Smooth muscle cell (in vitro differentiated cells): ENCODE measurements around the gene TFEC. TPM values are rescaled to one million over a fixed set of nuclear protein-coding genes. Genes with fewer than 3 reads are reported as not detected.

Experiments
- DNase-seq: peaks from one replicate; lab custom pipeline; 2025; ENCODE audit not compliant: unreplicated experiment; lab: John Stamatoyannopoulos, UW
- H2AFZ ChIP-seq: fragments of 200-600 bp; sonication (generic); 2 replicates; pipeline ENCODE4 v1.6.0; 2016; ENCODE audit warnings: antibody characterized with exemption, low read depth, mild to moderate bottlenecking
- H3F3A ChIP-seq: fragments of 200-600 bp; sonication (generic); 2 replicates; pipeline ENCODE4 v1.6.0; 2017; ENCODE audit warnings: antibody characterized with exemption, low read depth
- H3K27ac ChIP-seq: fragments of 200-600 bp; sonication (generic); 2 replicates; pipeline ENCODE4 v1.5.1; 2016; ENCODE audit warnings: low read depth, mild to moderate bottlenecking
- H3K27me3 ChIP-seq: fragments of 200-600 bp; sonication (generic); 2 replicates; pipeline ENCODE4 v1.6.1; 2016; ENCODE audit warnings: low read depth, mild to moderate bottlenecking
- H3K36me3 ChIP-seq: fragments of 200-600 bp; sonication (generic); 2 replicates; pipeline ENCODE4 v1.5.1; 2016; ENCODE audit warnings: low read depth
- H3K4me1 ChIP-seq: fragments of 200-600 bp; sonication (generic); 2 replicates; pipeline ENCODE4 v1.5.1; 2016; ENCODE audit warnings: low read depth
- H3K4me2 ChIP-seq: fragments of 200-600 bp; sonication (generic); 2 replicates; pipeline ENCODE4 v1.6.0; 2016; ENCODE audit warnings: mild to moderate bottlenecking
- H3K4me3 ChIP-seq: fragments of 200-600 bp; sonication (generic); 2 replicates; pipeline ENCODE4 v1.5.1; 2016; ENCODE audit warnings: mild to moderate bottlenecking
- H3K79me2 ChIP-seq: fragments of 200-600 bp; sonication (generic); 2 replicates; pipeline ENCODE4 v1.6.0; 2016; ENCODE audit warnings: low read depth, mild to moderate bottlenecking
- H3K9ac ChIP-seq: fragments of 200-600 bp; sonication (generic); 2 replicates; pipeline ENCODE4 v1.6.0; 2016; ENCODE audit warnings: low read depth
- H3K9me3 ChIP-seq: fragments of 200-600 bp; sonication (generic); replicated peaks from 2 replicates; pipeline ENCODE4 v1.5.1; 2016; ENCODE audit warnings: low read depth
- H4K20me1 ChIP-seq: fragments of 200-600 bp; sonication (generic); 2 replicates; pipeline ENCODE4 v1.6.0; 2016; ENCODE audit warnings: low read depth
- CTCF ChIP-seq: fragments of 200-600 bp; sonication (generic); IDR thresholded peaks from 2 replicates; pipeline ENCODE4 v1.5.1; 2017; ENCODE audit warnings: borderline replicate concordance, mild to moderate bottlenecking, antibody characterized with exemption; ENCODE audit not compliant: insufficient read depth, poor library complexity, severe bottlenecking
- WGBS: methylation state at CpG from one replicate; pipeline ENCODE4 v1.1.7; 2016; ENCODE audit warnings: low lambda C conversion rate; 5-methylcytosine and 5-hydroxymethylcytosine counted together
- polyA plus RNA-seq: library from polyadenylated mRNA; unstranded; fragments of >200 nt; fragmentation: Nextera tagmentation; extraction: Ambion mirVana; gene quantifications from 2 replicates; pipeline ENCODE4 v1.2.1, GENCODE V29; 2016
- total RNA-seq: library from RNA; depleted of rRNA; stranded (reverse); fragments of >200 nt; gene quantifications from 2 replicates; pipeline ENCODE4 v1.2.3, GENCODE V29; 2014

Gene TFEC
- total and polyA plus RNA-seq, 2 experiments from 2014 or later: not detected

- H3K36me3 ChIP-seq: no peaks in the 10 kb centered on the region
- H3K4me1 ChIP-seq: no peaks in the 10 kb centered on the region
- H3K27me3 ChIP-seq: peaks cover 8% of the 10 kb centered on the region
- no peak for DNase-seq
- no peak overlapping the region for H2AFZ ChIP-seq
- no peak overlapping the region for H3K27ac ChIP-seq
- no peak overlapping the region for H3K9ac ChIP-seq
- no peaks in the 10 kb centered on the region for H3F3A ChIP-seq
- H3K4me3 ChIP-seq: no peak overlapping the region
- no peaks in the 10 kb centered on the region for H3K79me2 ChIP-seq
- no peaks in the 10 kb centered on the region for H3K9me3 ChIP-seq
- 88% methylated on average over 3 of the region's 3 CpGs for WGBS
- H4K20me1 ChIP-seq: no peaks in the 10 kb centered on the region
- H3K4me2 ChIP-seq: no peak overlapping the region
- no peak for TF ChIP-seq CTCF
Observed at GRCh38 chr7:115976651-115977050, 53.9 kb downstream of the TFEC start.

GRCh38 chr7:115975766-115976165 is 54.8 kb downstream of the TFEC start:
- no peak overlapping the region for H3K4me2 ChIP-seq
- no peaks in the 10 kb centered on the region for H3K9me3 ChIP-seq
- no peaks in the 10 kb centered on the region for H3K4me1 ChIP-seq
- H3K79me2 ChIP-seq: no peaks in the 10 kb centered on the region
- H3K9ac ChIP-seq: no peak overlapping the region
- no peak for DNase-seq
- H2AFZ ChIP-seq: no peak overlapping the region
- H3F3A ChIP-seq: no peaks in the 10 kb centered on the region
- 90% methylated on average over 5 of the region's 5 CpGs for WGBS
- no peak overlapping the region for H3K27ac ChIP-seq
- TF ChIP-seq CTCF: no peak
- H3K4me3 ChIP-seq: no peak overlapping the region
- H3K27me3 ChIP-seq: peaks cover 8% of the 10 kb centered on the region
- no peaks in the 10 kb centered on the region for H3K36me3 ChIP-seq
- no peaks in the 10 kb centered on the region for H4K20me1 ChIP-seq

- no peaks in the 10 kb centered on the region for H4K20me1 ChIP-seq
- H2AFZ ChIP-seq: no peak overlapping the region
- H3K36me3 ChIP-seq: no peaks in the 10 kb centered on the region
- no peaks in the 10 kb centered on the region for H3K9me3 ChIP-seq
- no peak for DNase-seq
- H3K4me3 ChIP-seq: no peak overlapping the region
- no peak overlapping the region for H3K9ac ChIP-seq
- H3K4me1 ChIP-seq: no peaks in the 10 kb centered on the region
- no peak overlapping the region for H3K27ac ChIP-seq
- H3F3A ChIP-seq: no peaks in the 10 kb centered on the region
- H3K27me3 ChIP-seq: peaks cover 8% of the 10 kb centered on the region
- no peak for TF ChIP-seq CTCF
- no peaks in the 10 kb centered on the region for H3K79me2 ChIP-seq
- H3K4me2 ChIP-seq: no peak overlapping the region
- 86% methylated on average over 3 of the region's 3 CpGs for whole genome bisulfite sequencing
Observed at GRCh38 chr7:115973406-115973805, 57.2 kb downstream of the TFEC start.

- Histone ChIP-seq H3K36me3 (no peaks in the 10 kb centered on the region), H4K20me1 (no peaks in the 10 kb centered on the region), H3K4me1 (no peaks in the 10 kb centered on the region), H2AFZ (no peak overlapping the region), H3K4me3 (no peak overlapping the region), H3K9ac (no peak overlapping the region), H3K4me2 (no peak overlapping the region), H3F3A (no peaks in the 10 kb centered on the region), H3K9me3 (no peaks in the 10 kb centered on the region), H3K27ac (no peak overlapping the region), H3K27me3 (no peaks in the 10 kb centered on the region), H3K79me2 (no peaks in the 10 kb centered on the region)
- DNase-seq: no peak
- TF ChIP-seq CTCF: no peak
Observed at GRCh38 chr7:115971506-115971905, 59.1 kb downstream of the TFEC start.
